MM.1S (cell line): ENCODE measurements around the gene FBXL12.

ENCODE experiments used
- DNase-seq: peaks from one replicate; pipeline ENCODE4 v3.0.0-alpha.2; 2015
- H2AFZ ChIP-seq: fragments of 300-600 bp; sonication (generic); 2 replicates; pipeline ENCODE4 v1.6.0; 2016; ENCODE audit warnings: antibody characterized with exemption, low read length
- H3F3A ChIP-seq: fragments of 300-600 bp; sonication (generic); 2 replicates; pipeline ENCODE4 v1.6.1; 2016; ENCODE audit warnings: mild to moderate bottlenecking, antibody characterized with exemption, low read length, moderate library complexity, mixed read lengths; ENCODE audit not compliant: insufficient read depth
- H3K27ac ChIP-seq: fragments of 300-600 bp; sonication (generic); 2 replicates; pipeline ENCODE4 v1.5.1; 2016; ENCODE audit warnings: mild to moderate bottlenecking, low read length
- H3K27me3 ChIP-seq: fragments of 300-600 bp; sonication (generic); replicated peaks from 2 replicates; pipeline ENCODE4 v1.6.0; 2016; ENCODE audit warnings: low read length; ENCODE audit not compliant: insufficient read depth
- H3K36me3 ChIP-seq: fragments of 300-600 bp; sonication (generic); replicated peaks from 2 replicates; pipeline ENCODE4 v1.6.1; 2016; ENCODE audit warnings: mild to moderate bottlenecking, low read length, mixed read lengths; ENCODE audit not compliant: insufficient read depth
- H3K4me1 ChIP-seq: fragments of 300-600 bp; sonication (generic); 2 replicates; pipeline ENCODE4 v1.6.1; 2016; ENCODE audit warnings: low read length, mixed read lengths
- H3K4me2 ChIP-seq: fragments of 300-600 bp; sonication (generic); 2 replicates; pipeline ENCODE4 v1.6.0; 2016; ENCODE audit warnings: low read depth, low read length
- H3K4me3 ChIP-seq: fragments of 300-600 bp; sonication (generic); 2 replicates; pipeline ENCODE4 v1.5.1; 2016; ENCODE audit warnings: low read length, mixed read lengths
- H3K79me2 ChIP-seq: fragments of 300-600 bp; sonication (generic); 2 replicates; pipeline ENCODE4 v1.6.1; 2016; ENCODE audit warnings: mixed run types, low read length, mixed read lengths
- H3K9ac ChIP-seq: fragments of 300-600 bp; sonication (generic); 2 replicates; pipeline ENCODE4 v1.6.1; 2016; ENCODE audit warnings: low read length, mixed read lengths
- H3K9me2 ChIP-seq: fragments of 300-600 bp; sonication (generic); replicated peaks from 2 replicates; pipeline ENCODE4 v1.6.1; 2016; ENCODE audit warnings: mild to moderate bottlenecking, low read length, mixed read lengths; ENCODE audit not compliant: insufficient read depth
- H3K9me3 ChIP-seq: fragments of 300-600 bp; sonication (generic); replicated peaks from 2 replicates; pipeline ENCODE4 v1.6.1; 2016; ENCODE audit warnings: mild to moderate bottlenecking, low read length, mixed read lengths; ENCODE audit not compliant: insufficient read depth
- H4K20me1 ChIP-seq: fragments of 300-600 bp; sonication (generic); 2 replicates; pipeline ENCODE4 v1.6.1; 2016; ENCODE audit warnings: mild to moderate bottlenecking, low read length, moderate library complexity, mixed read lengths; ENCODE audit not compliant: insufficient read depth
- EZH2 ChIP-seq: fragments of 300-600 bp; sonication (generic); optimal IDR thresholded peaks from 2 replicates; pipeline ENCODE3; 2017; ENCODE audit warnings: low read depth, mild to moderate bottlenecking, antibody characterized with exemption, low read length, mixed read lengths
- EZH2phosphoT487 ChIP-seq: fragments of 300-600 bp; sonication (generic); IDR thresholded peaks from 2 replicates; pipeline ENCODE4 v1.6.1; 2018; ENCODE audit warnings: antibody characterized with exemption, low read length
- TF ChIP-seq, protein P1 (sequence below): fragments of 300-600 bp; sonication (generic); IDR thresholded peaks from 2 replicates; pipeline ENCODE4 v1.5.1; 2016; ENCODE audit warnings: antibody characterized with exemption, low read length, mixed read lengths

The FBXL12 gene

DNA sequence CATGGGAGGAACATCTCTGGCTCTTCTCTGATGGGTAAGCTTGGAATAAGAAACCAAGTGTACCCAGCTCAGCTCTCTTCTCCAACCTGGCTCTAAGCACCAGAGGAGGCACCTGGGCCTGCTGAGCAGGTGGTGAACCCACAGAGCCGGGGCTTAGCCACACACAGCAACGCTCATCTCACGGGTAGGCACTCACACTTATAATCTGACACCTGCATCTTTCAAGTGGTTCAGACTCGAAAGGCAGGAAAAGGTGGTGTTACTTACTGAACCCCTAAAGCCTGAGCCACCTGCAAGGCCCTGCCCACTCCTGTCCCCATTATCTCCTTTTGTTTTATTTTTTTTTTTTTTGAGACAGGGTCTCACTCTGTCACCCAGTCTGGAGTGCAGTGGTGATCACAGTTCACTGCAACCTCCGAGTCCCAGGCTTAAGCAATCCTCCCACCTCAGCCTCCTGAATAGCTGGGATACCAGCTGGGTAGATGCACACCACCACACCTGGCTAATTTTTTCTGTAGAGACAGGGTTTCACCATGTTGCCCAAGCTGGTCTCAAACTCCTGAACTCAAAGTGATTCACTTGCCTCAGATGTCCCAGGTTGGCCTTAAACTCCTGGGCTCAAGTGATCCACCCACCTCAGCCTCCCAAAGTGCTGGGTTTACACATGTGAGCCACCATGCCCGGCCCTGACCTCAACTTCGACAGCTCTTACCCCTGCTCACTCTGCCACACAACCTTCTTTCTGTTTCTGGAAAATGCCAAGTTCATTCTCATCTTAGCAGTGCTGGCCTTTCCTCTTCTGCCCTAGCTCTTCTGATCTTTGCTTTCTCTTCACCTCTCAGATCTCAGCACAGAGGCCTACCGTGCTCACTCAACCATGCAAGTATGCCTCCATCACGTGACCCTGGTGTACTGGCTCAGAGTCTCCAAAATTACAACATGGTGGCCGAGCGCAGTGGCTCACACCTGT is 9.7 kb downstream of the FBXL12 start:
- Histone ChIP-seq H3K9me2 (no peaks in the 10 kb centered on the region), H3K4me3 (no peak overlapping the region), H3K9ac (peak overlapping the region; percentile 38; the same call in 1 of the 2 replicates), H3K79me2 (peaks cover 17% of the 10 kb centered on the region), H3K4me1 (peaks cover 43% of the 10 kb centered on the region), H3K9me3 (no peaks in the 10 kb centered on the region), H3K4me2 (peak overlapping the region; percentile 32; the same call in 1 of the 2 replicates), H2AFZ (peak overlapping the region; percentile 30; the same call in 1 of the 2 replicates), H3K36me3 (peaks cover 4% of the 10 kb centered on the region), H3K27ac (peak overlapping the region; percentile 93), H3F3A (peaks cover 43% of the 10 kb centered on the region), H4K20me1 (no peaks in the 10 kb centered on the region), H3K27me3 (no peaks in the 10 kb centered on the region)
- peak; percentile 96 for DNase-seq
- TF ChIP-seq EZH2phosphoT487: no peak
- TF ChIP-seq, protein P1, sequence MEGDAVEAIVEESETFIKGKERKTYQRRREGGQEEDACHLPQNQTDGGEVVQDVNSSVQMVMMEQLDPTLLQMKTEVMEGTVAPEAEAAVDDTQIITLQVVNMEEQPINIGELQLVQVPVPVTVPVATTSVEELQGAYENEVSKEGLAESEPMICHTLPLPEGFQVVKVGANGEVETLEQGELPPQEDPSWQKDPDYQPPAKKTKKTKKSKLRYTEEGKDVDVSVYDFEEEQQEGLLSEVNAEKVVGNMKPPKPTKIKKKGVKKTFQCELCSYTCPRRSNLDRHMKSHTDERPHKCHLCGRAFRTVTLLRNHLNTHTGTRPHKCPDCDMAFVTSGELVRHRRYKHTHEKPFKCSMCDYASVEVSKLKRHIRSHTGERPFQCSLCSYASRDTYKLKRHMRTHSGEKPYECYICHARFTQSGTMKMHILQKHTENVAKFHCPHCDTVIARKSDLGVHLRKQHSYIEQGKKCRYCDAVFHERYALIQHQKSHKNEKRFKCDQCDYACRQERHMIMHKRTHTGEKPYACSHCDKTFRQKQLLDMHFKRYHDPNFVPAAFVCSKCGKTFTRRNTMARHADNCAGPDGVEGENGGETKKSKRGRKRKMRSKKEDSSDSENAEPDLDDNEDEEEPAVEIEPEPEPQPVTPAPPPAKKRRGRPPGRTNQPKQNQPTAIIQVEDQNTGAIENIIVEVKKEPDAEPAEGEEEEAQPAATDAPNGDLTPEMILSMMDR: no peak
- no peak for TF ChIP-seq EZH2

- Histone ChIP-seq H3K36me3 (peaks cover 4% of the 10 kb centered on the region), H3K4me2 (peak overlapping the region; percentile 20; the same call in 1 of the 2 replicates), H3K4me3 (no peak overlapping the region), H3F3A (peaks cover 43% of the 10 kb centered on the region), H3K9me2 (no peaks in the 10 kb centered on the region), H3K9me3 (no peaks in the 10 kb centered on the region), H3K4me1 (peaks cover 43% of the 10 kb centered on the region), H3K79me2 (peaks cover 9% of the 10 kb centered on the region), H3K27me3 (no peaks in the 10 kb centered on the region), H4K20me1 (no peaks in the 10 kb centered on the region), H3K9ac (no peak overlapping the region), H3K27ac (peak overlapping the region; percentile 93), H2AFZ (no peak overlapping the region)
- TF ChIP-seq, protein P1: no peak
- TF ChIP-seq EZH2phosphoT487 (no peak), EZH2 (no peak)
- peak; percentile 84 for DNase-seq
Measured at GRCh38 chr19:9806803-9807202, 12.1 kb downstream of the FBXL12 start.

DNA sequence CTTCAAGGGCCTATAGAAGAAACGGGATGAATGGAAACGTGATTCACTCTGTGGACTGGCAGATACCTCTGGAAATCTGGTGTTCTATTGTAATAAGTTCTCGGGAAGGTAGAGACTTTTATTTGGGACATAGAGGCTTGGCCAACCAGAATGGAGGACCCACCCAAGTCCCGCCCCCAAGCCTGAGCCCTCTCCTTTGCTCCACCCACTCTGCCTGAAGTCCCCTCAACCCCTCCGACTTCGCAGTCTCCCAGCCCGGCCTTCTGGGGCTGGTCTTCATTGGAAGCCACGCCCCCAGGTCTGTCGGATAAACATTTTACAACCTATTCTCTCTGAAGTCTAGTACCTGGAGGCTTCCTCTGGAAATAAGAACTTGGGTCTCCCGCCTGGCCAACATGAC is 16.9 kb downstream of the FBXL12 start:
- Histone ChIP-seq H3K9me3 (no peaks in the 10 kb centered on the region), H3K4me1 (peaks cover 4% of the 10 kb centered on the region), H3K79me2 (no peaks in the 10 kb centered on the region), H3K27ac (no peak overlapping the region), H3K9ac (no peak overlapping the region), H3K4me3 (no peak overlapping the region), H3K36me3 (no peaks in the 10 kb centered on the region), H3K27me3 (no peaks in the 10 kb centered on the region), H3K4me2 (no peak overlapping the region), H3F3A (peaks cover 8% of the 10 kb centered on the region), H3K9me2 (no peaks in the 10 kb centered on the region), H2AFZ (no peak overlapping the region), H4K20me1 (no peaks in the 10 kb centered on the region)
- no peak for DNase-seq
- TF ChIP-seq, protein P1: no peak
- TF ChIP-seq EZH2 (no peak), EZH2phosphoT487 (no peak)
